GM23248 (cell line): ENCODE data around the gene CNRIP1.

Source experiments
- EZH2 ChIP-seq: fragments of 200-600 bp; sonication (generic); IDR thresholded peaks from 2 replicates; pipeline ENCODE4 v1.6.1; 2018; ENCODE audit warnings: antibody characterized with exemption, mild to moderate bottlenecking; ENCODE audit not compliant: insufficient read depth, poor library complexity, severe bottlenecking
- EZH2phosphoT487 ChIP-seq: fragments of 200-600 bp; sonication (generic); IDR thresholded peaks from 2 replicates; pipeline ENCODE4 v1.6.1; 2018; ENCODE audit warnings: antibody characterized with exemption, moderate library complexity, mild to moderate bottlenecking, low read depth; ENCODE audit not compliant: insufficient read depth

DNA sequence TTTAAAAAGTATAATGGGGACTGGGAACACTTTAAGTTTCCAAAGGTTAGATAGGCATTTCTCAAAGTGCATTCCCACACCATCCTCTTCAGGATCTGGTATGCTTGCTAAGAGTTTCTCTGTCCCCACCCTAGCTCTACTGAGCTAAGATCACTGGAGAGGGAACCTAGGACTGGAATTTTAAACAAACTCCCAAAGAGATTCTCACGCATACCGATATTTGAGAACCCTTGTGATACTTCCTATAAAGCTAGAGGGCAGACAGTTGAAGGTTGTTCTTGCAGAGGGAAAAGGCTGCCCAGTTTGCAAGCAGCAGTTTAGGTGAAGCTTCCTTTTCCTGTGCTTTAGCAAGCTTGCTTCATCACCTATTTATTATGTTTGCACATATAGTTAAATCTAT, 3.6 kb downstream of the CNRIP1 start:
- no peak for TF ChIP-seq EZH2phosphoT487
- TF ChIP-seq EZH2 = no peak
